Nephron progenitor cell (in vitro differentiated cells): ENCODE data around the gene TPCN1.

Experiments used
- DNase-seq: peaks from one replicate; pipeline ENCODE4 v3.0.0; 2021
- H3K27ac Mint-ChIP-seq: 2 replicates; pipeline ENCODE4 v1.8.0; 2021; ENCODE audit warnings: mild to moderate bottlenecking, moderate library complexity, mixed read lengths
- H3K27me3 Mint-ChIP-seq: 2 replicates; pipeline ENCODE4 v1.8.0; 2021; ENCODE audit warnings: mild to moderate bottlenecking, low read depth, mixed read lengths; ENCODE audit not compliant: poor library complexity
- H3K36me3 Mint-ChIP-seq: 2 replicates; pipeline ENCODE4 v1.8.0; 2021; ENCODE audit warnings: low read depth, mixed read lengths
- H3K4me1 Mint-ChIP-seq: 2 replicates; pipeline ENCODE4 v1.8.0; 2021; ENCODE audit warnings: mixed read lengths
- H3K4me3 Mint-ChIP-seq: 2 replicates; pipeline ENCODE4 v1.8.0; 2021; ENCODE audit warnings: mild to moderate bottlenecking, moderate library complexity, mixed read lengths
- H3K9me3 Mint-ChIP-seq: 2 replicates; pipeline ENCODE4 v1.8.0; 2021; ENCODE audit warnings: mild to moderate bottlenecking, moderate library complexity, mixed read lengths
- CTCF ChIP-seq: fragments of 200-600 bp; sonication (generic); IDR thresholded peaks from 2 replicates; pipeline ENCODE4 v1.5.0; 2021; ENCODE audit warnings: antibody characterized with exemption

TPCN1 gene

DNA sequence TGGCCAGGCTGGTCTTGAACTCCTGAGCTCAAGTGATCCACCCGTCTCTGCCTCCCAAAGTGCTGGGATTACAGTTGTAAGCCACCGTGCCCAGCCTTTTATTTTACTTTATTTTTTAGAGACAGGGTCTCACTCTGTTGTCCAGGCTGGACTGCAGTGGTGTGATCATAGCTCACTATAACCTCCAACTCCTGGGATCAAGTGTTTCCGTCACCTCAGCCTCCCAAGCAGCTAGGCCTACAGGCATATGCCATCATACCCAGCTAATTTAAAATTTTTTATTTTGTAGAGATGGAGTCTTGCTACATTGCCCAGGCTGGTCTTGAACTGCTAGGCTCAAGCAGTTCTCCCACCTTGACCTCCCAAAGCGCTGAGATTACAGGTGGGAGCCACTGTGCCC is 3.7 kb downstream of the TPCN1 start:
- Mint-ChIP-seq H3K9me3 (no peaks in the 10 kb centered on the region), H3K36me3 (peaks cover 9% of the 10 kb centered on the region), H3K27ac (no peak overlapping the region), H3K4me3 (no peak overlapping the region), H3K4me1 (peaks cover 50% of the 10 kb centered on the region), H3K27me3 (no peaks in the 10 kb centered on the region)
- DNase-seq = no peak
- TF ChIP-seq CTCF = no peak

- peak overlapping the region; percentile 87 for H3K27ac Mint-ChIP-seq
- H3K4me1 Mint-ChIP-seq = peaks cover 54% of the 10 kb centered on the region
- no peaks in the 10 kb centered on the region for H3K9me3 Mint-ChIP-seq
These were observed 5.7 kb downstream of the TPCN1 start for GRCh38 chr12:113226696-113227568.

DNA sequence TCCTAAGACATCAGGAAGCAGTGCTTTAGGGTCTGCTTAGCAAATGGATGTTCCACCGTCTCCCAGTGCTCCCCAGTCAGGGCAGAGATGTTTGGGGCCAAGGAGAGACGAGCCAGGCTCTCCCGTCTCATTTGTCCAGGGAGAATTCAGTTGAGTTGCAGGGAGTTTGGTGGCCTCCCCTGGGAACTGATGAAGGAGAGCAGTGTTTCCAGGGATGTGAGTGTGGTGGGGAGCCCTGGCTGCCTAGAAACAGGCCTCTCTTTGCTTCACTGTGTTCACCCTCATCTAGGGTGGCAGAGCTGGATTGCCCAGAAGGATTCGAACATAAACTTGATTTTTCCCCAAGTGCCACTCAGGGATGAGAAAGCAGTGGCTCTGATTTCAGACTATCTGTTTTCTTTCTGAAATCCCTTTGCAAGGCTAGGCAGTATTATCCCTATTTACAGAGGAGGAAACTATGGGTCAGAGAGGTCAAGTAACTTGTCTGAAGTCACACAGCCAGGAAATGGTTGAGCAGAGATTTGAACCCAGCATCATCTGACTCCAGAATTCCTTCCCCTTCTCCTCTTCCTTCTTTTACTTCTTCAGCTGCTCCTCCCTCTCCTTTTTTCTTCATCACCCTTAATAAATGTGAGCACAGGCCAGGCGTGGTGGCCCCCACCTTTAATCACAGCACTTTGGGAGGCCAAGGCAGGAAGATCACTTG is 6.6 kb downstream of the TPCN1 start:
- Mint-ChIP-seq H3K4me1 (peaks cover 54% of the 10 kb centered on the region), H3K36me3 (peaks cover 26% of the 10 kb centered on the region), H3K27me3 (no peaks in the 10 kb centered on the region), H3K27ac (no peak overlapping the region), H3K4me3 (no peak overlapping the region), H3K9me3 (no peaks in the 10 kb centered on the region)
- TF ChIP-seq CTCF = no peak
- no peak for DNase-seq

More at GRCh38 chr12:113226696-113227568, 5.7 kb downstream of the TPCN1 start:
- DNase-seq = no peak
- H3K36me3 Mint-ChIP-seq = peaks cover 26% of the 10 kb centered on the region
- TF ChIP-seq CTCF = no peak
- no peak overlapping the region for H3K4me3 Mint-ChIP-seq
- no peaks in the 10 kb centered on the region for H3K27me3 Mint-ChIP-seq

DNA sequence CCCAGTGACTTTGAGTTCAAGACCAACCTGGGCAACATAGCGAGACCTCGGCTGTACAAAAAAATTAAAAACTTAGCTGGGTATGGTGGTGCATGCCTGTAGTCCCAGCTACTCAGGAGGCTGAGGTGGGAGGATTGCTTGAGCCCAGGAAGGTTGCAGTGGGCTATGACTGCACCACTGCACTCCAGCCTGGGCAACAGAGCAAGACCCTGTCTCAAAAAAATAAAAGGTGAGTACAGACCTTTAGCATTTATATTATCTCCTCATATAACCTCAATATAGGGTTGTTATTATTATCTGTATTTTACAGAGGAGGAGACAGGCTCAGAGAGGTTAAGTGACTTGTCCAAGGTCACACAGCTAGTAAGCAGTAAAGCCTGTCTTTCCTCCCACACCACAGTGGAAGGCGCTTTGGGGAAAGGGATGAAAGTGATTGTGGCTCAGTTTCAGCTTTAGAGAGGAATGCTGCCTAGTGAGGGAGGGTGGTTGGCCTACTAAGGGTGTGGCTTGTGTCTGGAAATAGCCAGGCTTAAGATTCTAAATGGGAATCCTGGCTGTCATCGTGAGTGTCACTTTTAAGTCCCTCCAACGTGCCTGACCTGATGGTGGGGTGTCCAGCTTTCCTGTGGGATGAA is 7.2 kb downstream of the TPCN1 start:
- peaks cover 1% of the 10 kb centered on the region for H3K27me3 Mint-ChIP-seq
- peaks cover 26% of the 10 kb centered on the region for H3K36me3 Mint-ChIP-seq
- no peak overlapping the region for H3K4me3 Mint-ChIP-seq
- H3K9me3 Mint-ChIP-seq = no peaks in the 10 kb centered on the region
- peaks cover 54% of the 10 kb centered on the region for H3K4me1 Mint-ChIP-seq
- H3K27ac Mint-ChIP-seq = no peak overlapping the region
- TF ChIP-seq CTCF = no peak
- no peak for DNase-seq

DNA sequence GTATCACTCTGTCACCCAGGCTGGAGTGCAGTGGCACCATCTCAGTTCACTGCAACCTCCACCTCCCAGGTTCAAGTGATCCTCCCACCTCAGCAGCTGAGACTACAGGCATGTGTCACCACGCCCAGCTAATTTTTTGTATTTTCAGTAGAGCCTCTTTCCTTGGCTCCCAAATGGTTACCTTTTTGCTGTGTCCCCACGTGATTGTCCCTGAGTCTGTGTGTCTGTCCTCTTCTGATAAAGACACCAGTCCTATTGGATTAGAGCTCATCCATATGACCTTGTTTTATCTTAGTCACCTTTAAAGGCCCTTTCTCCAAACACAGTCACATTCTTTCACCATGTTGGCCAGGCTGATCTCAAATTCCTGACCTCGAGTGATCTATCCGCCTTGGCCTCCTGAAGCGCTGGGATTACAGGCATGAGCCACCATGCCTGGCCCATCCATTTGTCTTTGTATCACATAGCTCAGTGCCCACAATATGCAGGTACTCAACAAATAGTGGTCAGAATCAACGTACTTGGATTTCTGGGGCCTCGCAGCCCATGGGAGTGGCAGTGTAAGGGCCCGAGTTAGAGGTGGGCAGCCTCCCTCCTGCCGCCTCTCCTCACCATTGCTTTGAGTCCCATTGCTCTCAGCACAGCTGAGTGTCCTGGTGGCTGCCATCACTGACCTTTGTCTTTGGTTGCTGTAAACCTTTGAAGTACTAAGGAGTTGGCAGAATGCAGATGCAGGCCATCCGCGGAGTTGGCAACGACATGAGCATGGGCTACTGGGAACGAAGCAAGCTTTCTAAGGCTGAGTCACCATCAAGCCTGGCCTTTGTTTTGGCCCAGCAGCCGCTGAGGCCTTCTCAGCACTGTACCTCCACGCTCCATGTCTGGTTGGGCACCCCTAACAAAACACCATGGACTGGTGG is 9.3 kb downstream of the TPCN1 start:
- Mint-ChIP-seq H3K27me3 (peaks cover 7% of the 10 kb centered on the region), H3K9me3 (no peaks in the 10 kb centered on the region), H3K36me3 (peaks cover 32% of the 10 kb centered on the region), H3K4me1 (peaks cover 65% of the 10 kb centered on the region), H3K4me3 (no peak overlapping the region), H3K27ac (no peak overlapping the region)
- TF ChIP-seq CTCF = no peak
- no peak for DNase-seq
